M059J (cell line): ENCODE results near the gene DMBT1. TPM values are rescaled to one million over a fixed set of nuclear protein-coding genes. Genes with fewer than 3 reads are reported as not detected.

Source experiments
- DNase-seq: peaks from one replicate; pipeline ENCODE4 v3.0.0-alpha.2; 2012; ENCODE audit warnings: low read depth
- total RNA-seq: library from RNA; depleted of rRNA; stranded (reverse); fragments of >200 nt; shearing (Covaris generic); gene quantifications from 2 replicates; pipeline ENCODE4 v1.2.3, GENCODE V29; 2014; rRNA removed

DMBT1 gene
- total RNA-seq, 1 experiment from 2014 or later: 0.52 TPM

GRCh38 chr10:122669842-122670241, 109.3 kb downstream of the DMBT1 start:
- DNase-seq: no peak

DNA sequence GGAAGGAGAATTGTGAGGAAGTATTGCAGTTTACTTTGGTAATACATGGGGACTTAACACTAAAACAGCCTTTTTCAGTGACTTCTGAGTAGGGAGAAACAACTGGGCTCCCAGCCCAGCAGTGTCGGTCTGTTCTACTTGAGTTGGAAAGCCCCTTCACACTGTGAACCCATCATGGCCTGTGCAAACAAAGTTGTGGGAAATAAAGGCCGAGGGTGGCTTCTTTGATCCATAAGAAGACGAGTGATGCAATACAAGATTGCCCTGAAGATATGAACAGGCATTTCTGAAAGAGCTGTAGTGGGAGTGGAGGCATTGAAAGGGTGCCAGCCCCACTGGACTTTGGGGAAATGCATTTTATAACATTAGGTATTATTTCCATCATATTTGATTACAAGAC, 110.8 kb downstream of the DMBT1 start:
- DNase-seq: no peak

GRCh38 chr10:122672655-122673054, 112.1 kb downstream of the DMBT1 start:
- no peak for DNase-seq

DNA sequence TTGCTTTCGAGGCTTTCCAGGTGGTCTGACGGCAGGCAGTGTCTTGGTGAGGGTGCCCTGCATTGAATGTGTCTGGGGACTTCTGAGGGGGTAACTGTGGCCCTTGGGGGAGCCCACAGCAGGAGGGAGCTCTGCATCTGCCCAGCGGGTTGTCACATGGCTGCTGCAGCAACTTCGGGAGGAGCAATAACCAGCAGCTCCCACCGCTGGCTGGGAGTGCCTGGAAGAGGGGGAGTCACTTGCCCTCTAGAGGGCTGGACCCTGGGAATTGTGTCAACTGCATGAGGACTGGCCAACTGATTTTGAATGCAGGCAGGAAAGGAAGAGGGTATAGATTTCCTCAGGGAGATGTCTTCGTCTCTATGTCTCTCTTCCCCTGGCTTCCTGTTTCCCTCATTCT, 112.7 kb downstream of the DMBT1 start:
- DNase-seq: no peak

DNA sequence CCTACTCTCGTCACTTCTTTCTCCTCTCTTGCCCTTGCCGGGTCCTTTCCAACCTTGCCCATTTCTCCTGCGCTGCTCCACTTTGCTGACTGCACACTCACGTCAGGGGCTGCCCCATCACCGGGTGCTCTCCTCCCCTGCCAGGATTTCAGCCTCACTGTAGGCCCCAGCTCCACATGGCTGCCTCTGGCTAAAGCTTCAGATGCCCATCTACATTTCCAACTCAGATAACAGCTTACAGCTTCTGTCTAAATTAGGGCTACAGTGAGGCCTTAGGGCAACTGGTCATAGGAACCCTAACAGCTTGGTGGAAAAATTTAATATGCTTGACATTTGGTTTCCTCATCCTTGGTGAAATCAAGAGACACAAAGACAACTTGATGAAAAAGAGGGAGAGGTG, 113.2 kb downstream of the DMBT1 start:
- no peak for DNase-seq

DNA sequence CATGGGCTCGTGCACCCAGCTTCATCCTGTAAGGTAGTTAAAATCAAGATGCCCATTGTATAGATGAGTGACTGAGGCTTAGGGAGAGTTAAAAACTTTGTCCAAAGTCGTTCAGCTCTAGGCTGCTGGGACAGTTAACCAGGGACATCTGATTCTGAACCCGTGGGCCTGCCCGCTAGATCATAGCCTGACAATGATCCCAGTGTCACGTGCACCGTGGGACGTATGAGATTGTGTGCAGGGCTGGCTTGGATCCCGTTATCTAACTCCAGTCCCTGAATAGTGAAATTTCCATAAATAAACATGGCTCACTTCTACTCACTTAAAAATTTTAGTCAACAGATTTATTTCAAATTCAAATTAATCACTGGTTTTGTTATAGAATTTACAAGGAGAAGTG, 114.2 kb downstream of the DMBT1 start:
- no peak for DNase-seq

DNA sequence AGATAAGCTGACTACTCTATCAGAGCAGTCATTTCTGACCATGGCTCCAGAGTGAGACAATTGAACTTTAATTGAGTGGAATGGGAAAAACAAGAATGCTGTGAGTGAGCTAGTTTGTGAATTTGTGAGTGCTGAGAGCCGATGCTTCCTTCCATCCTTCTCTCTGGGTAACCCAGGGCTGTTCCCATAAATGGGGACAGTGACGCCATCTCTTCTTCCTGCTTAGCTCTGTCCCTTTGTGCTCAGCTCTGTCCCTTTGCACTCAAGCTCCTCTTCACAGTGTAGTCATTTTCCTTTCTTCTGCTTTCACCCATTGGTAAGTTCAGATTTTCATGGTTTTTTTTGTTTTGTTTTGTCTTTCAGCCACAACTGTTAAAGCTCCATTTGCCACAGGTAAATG, 114.7 kb downstream of the DMBT1 start:
- no peak for DNase-seq

DNA sequence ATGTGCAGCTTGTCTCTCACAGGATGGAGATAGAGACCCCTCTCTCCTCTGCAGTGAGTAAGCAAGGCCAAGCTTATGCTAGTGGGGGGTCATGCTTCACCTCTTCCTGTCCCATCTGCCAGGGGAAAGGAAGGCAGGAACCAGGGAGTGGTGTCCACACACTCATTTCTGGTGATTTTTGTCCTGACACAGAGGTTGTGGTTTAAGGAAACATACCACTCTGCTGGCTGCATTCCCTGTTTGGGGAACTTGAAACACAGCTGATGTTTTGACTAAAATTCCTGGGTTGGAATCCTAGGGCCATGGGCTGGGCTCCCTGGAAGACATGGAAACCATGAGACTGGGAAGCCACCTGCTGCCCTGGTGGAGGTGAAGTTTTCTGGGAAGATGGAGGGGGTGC, 117.7 kb downstream of the DMBT1 start:
- peak; percentile 25 for DNase-seq

DNA sequence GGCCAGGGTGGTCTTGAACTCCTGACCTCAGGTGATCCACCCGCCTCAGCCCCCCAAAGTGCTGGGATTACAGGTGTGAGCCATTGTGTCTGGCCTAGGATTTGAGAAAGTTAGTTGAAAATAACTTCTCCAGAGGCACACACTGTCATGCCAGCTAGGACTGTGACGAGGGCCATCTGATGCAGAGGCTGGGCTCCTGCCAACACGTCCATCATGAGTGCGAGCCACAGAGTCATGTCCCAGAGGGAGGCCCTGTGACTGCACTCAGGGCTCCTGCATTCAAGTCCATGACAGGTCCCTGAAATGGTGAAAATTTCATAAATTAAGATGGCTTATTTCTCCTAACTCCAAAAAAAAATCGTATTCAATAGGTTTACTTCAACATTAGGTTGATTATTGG, 122.0 kb downstream of the DMBT1 start:
- DNase-seq: no peak

GRCh38 chr10:122688293-122688989, 127.9 kb downstream of the DMBT1 start:
- DNase-seq: peak; percentile 48

GRCh38 chr10:122689146-122689820, 128.7 kb downstream of the DMBT1 start:
- DNase-seq: no peak

DNA sequence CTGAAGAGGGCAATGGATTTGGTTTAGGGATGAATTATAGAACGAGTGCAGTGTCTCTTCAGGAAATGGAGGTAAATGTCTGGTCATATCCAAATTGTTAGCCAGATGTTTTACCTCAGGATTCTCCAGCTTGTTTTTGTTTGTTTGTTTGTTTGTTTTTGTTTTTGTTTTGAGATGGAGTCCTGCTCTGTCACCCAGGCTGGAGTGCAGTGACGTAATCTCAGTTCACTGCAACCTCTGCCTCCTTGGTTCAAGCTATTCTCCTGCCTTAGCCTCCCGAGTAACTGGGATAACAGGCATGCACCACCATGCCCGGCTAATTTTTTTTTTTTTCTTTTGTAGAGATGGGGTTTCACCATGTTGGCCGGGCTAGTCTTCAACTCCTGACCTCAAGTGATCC, 132.2 kb downstream of the DMBT1 start:
- no peak for DNase-seq

Other genes starting within 250 kb of the DMBT1 start
- 8.8 and 13.5 TPM in 2 replicates for gene PLEKHA1, start 186.0 kb upstream of the DMBT1 start, total RNA-seq
- gene ARMS2, start 106.1 kb upstream of the DMBT1 start, total RNA-seq: not detected in 2 replicates
- 85.5 and 89.7 TPM in 2 replicates for gene HTRA1, start 99.2 kb upstream of the DMBT1 start, total RNA-seq
- not detected in 2 replicates for gene C10orf120, start 139.1 kb downstream of the DMBT1 start, total RNA-seq